Measurements from ENCODE around the gene ORAI3. TPM values are rescaled to one million over a fixed set of nuclear protein-coding genes. Genes with fewer than 3 reads are reported as not detected.

The ORAI3 gene
- total and polyA plus RNA-seq, 2 of the 13 experiments (the other 11 are each of a cell fraction or from before 2014, with no cell fraction given), result 11.4 to 32.0 TPM

DNA sequence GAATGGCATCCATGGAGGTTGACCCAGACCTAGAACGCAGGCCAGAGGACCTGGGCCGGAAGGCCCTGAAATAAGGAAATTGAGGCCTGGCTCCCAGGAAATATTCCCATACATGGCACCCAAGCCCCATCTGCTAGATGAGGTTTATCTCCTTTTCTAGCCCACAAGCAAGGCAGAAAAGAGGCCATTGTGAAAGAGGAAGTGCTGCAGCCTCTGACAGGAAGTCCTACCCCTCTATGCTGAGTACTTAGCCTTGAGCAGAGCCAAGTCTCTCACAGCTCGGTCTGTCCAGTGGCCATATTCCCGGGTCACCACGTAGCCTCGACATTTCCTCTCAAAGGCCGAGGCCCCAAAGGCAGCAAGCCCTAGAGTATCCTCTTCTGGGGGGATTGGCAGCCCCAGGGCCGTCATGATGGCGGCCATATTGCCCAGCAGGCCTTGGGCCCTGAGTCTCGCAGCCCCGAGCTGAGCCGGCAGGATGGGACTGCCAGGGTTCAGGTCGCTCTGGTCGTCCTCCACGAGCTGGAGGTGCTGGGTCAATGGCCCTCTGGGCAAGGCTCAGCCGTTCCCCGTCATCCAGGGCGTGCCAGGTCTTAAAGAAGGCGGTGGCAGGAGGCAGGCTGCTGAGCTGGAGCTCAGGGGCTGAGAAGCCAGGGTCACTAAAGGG lies 44.6 kb upstream of the ORAI3 start:
- Histone ChIP-seq H4K20me1 (ENCODE audit: insufficient read depth, low read length) (no peaks in the 10 kb centered on the region), H3K36me3 (replicated peaks in 1 of 2; ENCODE audit: control insufficient read depth in 1 of 2, insufficient read depth in 2 of 2, low read length in 2 of 2) (no peaks in the 10 kb centered on the region), H3K4me1 (ENCODE audit: insufficient read depth, low read length) (peaks cover 58% of the 10 kb centered on the region), H3K4me2 (ENCODE audit: low read depth, low read length) (no peak overlapping the region), H3K9me3 (ENCODE audit: low read length) (no peaks in the 10 kb centered on the region), H3K27ac (ENCODE audit: extremely low read length, insufficient read depth, low read length) (no peak overlapping the region), H3K79me2 (ENCODE audit: insufficient read depth, low read length) (no peaks in the 10 kb centered on the region), H3K27me3 (ENCODE audit: control insufficient read depth in 1 of 2, insufficient read depth in 2 of 2, low read length in 2 of 2) (no peaks in the 10 kb centered on the region), H3K9ac (ENCODE audit: insufficient read depth, low read depth, low read length) (no peak overlapping the region), H2AFZ (ENCODE audit: low read length) (peak overlapping the region; percentile 51), H3K4me3 (replicated peaks in 1 of 3; ENCODE audit: insufficient read depth in 1 of 3, low read depth in 2 of 3, low read length in 3 of 3) (no peak overlapping the region)
- FAIRE-seq, result no peak
- CTCF ChIA-PET (ENCODE audit: low intra/inter-chr PET ratio, low total read pairs), result no interaction called here
- DNase-seq (ENCODE audit: low spot score), result no peak
- intact Hi-C loops (cut with micrococcal nuclease; ENCODE audit: unreplicated experiment) (no loop called here), in situ Hi-C loops (cut with HindIII; ENCODE audit: extremely low pct_ligation_motif_present, low pct_unique_long_range_greater_than_20kb) (no loop called here)
- ATAC-seq, result no peak
- POLR2A ChIA-PET, result interaction anchor here (1.0 to 1.1 kb wide), 2 partner anchors 8 to 15 kb away, joined by 3 read pairs; partner anchors contain the start of gene CTF1
- WGBS (ENCODE audit: low lambda C conversion rate), result 93% methylated on average over 13 of the region's 19 CpGs
- no TSS peak for BruUV-seq (replicated peaks)
- TF ChIP-seq ZNF605 (CRISPR knock-in tag; IDR thresholded peaks at IDR 0.05), result no peak
- no peak for TF ChIP-seq GZF1 (CRISPR knock-in tag; IDR thresholded peaks at IDR 0.05)
- TF ChIP-seq SAFB2 (CRISPR knock-in tag; IDR thresholded peaks at IDR 0.05; ENCODE audit: borderline replicate concordance, low read depth), result no peak
- TF ChIP-seq ZBTB20 (CRISPR knock-in tag; IDR thresholded peaks at IDR 0.05; ENCODE audit: borderline replicate concordance, low read depth), result no peak
- no peak for TF ChIP-seq ZNF263 (CRISPR knock-in tag; IDR thresholded peaks at IDR 0.05)
- TF ChIP-seq, protein P1, sequence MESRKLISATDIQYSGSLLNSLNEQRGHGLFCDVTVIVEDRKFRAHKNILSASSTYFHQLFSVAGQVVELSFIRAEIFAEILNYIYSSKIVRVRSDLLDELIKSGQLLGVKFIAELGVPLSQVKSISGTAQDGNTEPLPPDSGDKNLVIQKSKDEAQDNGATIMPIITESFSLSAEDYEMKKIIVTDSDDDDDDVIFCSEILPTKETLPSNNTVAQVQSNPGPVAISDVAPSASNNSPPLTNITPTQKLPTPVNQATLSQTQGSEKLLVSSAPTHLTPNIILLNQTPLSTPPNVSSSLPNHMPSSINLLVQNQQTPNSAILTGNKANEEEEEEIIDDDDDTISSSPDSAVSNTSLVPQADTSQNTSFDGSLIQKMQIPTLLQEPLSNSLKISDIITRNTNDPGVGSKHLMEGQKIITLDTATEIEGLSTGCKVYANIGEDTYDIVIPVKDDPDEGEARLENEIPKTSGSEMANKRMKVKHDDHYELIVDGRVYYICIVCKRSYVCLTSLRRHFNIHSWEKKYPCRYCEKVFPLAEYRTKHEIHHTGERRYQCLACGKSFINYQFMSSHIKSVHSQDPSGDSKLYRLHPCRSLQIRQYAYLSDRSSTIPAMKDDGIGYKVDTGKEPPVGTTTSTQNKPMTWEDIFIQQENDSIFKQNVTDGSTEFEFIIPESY (CRISPR knock-in tag; IDR thresholded peaks at IDR 0.05), result no peak
- TF ChIP-seq, protein P2, sequence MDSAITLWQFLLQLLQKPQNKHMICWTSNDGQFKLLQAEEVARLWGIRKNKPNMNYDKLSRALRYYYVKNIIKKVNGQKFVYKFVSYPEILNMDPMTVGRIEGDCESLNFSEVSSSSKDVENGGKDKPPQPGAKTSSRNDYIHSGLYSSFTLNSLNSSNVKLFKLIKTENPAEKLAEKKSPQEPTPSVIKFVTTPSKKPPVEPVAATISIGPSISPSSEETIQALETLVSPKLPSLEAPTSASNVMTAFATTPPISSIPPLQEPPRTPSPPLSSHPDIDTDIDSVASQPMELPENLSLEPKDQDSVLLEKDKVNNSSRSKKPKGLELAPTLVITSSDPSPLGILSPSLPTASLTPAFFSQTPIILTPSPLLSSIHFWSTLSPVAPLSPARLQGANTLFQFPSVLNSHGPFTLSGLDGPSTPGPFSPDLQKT (CRISPR knock-in tag; IDR thresholded peaks at IDR 0.05; ENCODE audit: borderline replicate concordance), result no peak
- TF ChIP-seq ZNF850 (CRISPR knock-in tag; conservative IDR thresholded peaks at IDR 0.05), result no peak
- TF ChIP-seq, protein P3, sequence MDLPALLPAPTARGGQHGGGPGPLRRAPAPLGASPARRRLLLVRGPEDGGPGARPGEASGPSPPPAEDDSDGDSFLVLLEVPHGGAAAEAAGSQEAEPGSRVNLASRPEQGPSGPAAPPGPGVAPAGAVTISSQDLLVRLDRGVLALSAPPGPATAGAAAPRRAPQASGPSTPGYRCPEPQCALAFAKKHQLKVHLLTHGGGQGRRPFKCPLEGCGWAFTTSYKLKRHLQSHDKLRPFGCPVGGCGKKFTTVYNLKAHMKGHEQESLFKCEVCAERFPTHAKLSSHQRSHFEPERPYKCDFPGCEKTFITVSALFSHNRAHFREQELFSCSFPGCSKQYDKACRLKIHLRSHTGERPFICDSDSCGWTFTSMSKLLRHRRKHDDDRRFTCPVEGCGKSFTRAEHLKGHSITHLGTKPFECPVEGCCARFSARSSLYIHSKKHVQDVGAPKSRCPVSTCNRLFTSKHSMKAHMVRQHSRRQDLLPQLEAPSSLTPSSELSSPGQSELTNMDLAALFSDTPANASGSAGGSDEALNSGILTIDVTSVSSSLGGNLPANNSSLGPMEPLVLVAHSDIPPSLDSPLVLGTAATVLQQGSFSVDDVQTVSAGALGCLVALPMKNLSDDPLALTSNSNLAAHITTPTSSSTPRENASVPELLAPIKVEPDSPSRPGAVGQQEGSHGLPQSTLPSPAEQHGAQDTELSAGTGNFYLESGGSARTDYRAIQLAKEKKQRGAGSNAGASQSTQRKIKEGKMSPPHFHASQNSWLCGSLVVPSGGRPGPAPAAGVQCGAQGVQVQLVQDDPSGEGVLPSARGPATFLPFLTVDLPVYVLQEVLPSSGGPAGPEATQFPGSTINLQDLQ (CRISPR knock-in tag; IDR thresholded peaks at IDR 0.05), result no peak
- TF ChIP-seq KDM5A (IDR thresholded peaks at IDR 0.05; ENCODE audit: borderline replicate concordance, low read length), result no peak
- TF ChIP-seq, protein P4, sequence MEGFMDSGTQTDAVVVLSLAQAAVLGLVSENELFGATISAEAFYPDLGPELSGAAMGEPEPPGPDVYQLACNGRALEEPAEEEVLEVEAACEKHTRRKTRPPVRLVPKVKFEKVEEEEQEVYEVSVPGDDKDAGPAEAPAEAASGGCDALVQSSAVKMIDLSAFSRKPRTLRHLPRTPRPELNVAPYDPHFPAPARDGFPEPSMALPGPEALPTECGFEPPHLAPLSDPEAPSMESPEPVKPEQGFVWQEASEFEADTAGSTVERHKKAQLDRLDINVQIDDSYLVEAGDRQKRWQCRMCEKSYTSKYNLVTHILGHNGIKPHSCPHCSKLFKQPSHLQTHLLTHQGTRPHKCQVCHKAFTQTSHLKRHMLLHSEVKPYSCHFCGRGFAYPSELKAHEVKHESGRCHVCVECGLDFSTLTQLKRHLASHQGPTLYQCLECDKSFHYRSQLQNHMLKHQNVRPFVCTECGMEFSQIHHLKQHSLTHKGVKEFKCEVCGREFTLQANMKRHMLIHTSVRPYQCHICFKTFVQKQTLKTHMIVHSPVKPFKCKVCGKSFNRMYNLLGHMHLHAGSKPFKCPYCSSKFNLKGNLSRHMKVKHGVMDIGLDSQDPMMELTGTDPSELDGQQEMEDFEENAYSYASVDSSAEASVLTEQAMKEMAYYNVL (CRISPR knock-in tag; IDR thresholded peaks at IDR 0.05; ENCODE audit: borderline replicate concordance), result no peak
- TF ChIP-seq PITX1 (CRISPR knock-in tag; IDR thresholded peaks at IDR 0.05), result no peak
- TF ChIP-seq ZNF501 (CRISPR knock-in tag; IDR thresholded peaks at IDR 0.05), result 0 out of 2 replicates have a peak, but pooled peaks have one; percentile 17
- no peak for TF ChIP-seq ZNF713 (CRISPR knock-in tag; IDR thresholded peaks at IDR 0.05)
- TF ChIP-seq, protein P5, sequence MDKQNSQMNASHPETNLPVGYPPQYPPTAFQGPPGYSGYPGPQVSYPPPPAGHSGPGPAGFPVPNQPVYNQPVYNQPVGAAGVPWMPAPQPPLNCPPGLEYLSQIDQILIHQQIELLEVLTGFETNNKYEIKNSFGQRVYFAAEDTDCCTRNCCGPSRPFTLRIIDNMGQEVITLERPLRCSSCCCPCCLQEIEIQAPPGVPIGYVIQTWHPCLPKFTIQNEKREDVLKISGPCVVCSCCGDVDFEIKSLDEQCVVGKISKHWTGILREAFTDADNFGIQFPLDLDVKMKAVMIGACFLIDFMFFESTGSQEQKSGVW (CRISPR knock-in tag; IDR thresholded peaks at IDR 0.05; ENCODE audit: borderline replicate concordance), result no peak
